Cardiac ventricle fibroblast (primary cell): Measurements from ENCODE around the gene TIMELESS. TPM values are rescaled to one million over a fixed set of nuclear protein-coding genes. Genes with fewer than 3 reads are reported as not detected.

ENCODE experiments used
- total RNA-seq: library from RNA; depleted of rRNA; stranded (reverse); fragments of >200 nt; gene quantifications from 2 replicates; pipeline ENCODE4 v1.2.3, GENCODE V29; 2015

Gene TIMELESS
- total RNA-seq = 3.6 and 3.9 TPM in 2 replicates

GRCh38 chr12:56448860-56449621 lies at the start of gene TIMELESS:
TIMELESS (minus strand) TSS chr12:56449426; CDS start chr12:56434170, 15,256 bp downstream.

GRCh38 chr12:56488041-56488955 lies 39.1 kb upstream of the TIMELESS start, which contains the start of gene GLS2:
GLS2 (minus strand) TSS chr12:56488161; CDS start chr12:56488118, 43 bp downstream.

GRCh38 chr12:56468216-56469006 lies 19.2 kb upstream of the TIMELESS start, which contains the start of gene SPRYD4:
SPRYD4 (plus strand) TSS chr12:56468578; CDS start chr12:56468592, 14 bp downstream.

GRCh38 chr12:56454557-56454956 lies 5.3 kb upstream of the TIMELESS start, which contains the start of gene MIP:
MIP (minus strand) TSS chr12:56454657; CDS start chr12:56454613, 44 bp downstream.

Other genes starting within 250 kb of the TIMELESS start
- gene RNF41, start 227.5 kb downstream of the TIMELESS start, total RNA-seq = 45.1 and 58.2 TPM in 2 replicates
- gene NABP2, start 225.1 kb downstream of the TIMELESS start, total RNA-seq = 20.4 and 24.1 TPM in 2 replicates
- not detected in 2 replicates for gene SLC39A5, start 219.4 kb downstream of the TIMELESS start, total RNA-seq
- gene ANKRD52, start 191.0 kb downstream of the TIMELESS start, total RNA-seq = 15.5 and 20.8 TPM in 2 replicates
- 7.2 and 7.4 TPM in 2 replicates for gene COQ10A, start 182.5 kb downstream of the TIMELESS start, total RNA-seq
- 74.3 and 82.7 TPM in 2 replicates for gene CS, start 149.1 kb downstream of the TIMELESS start, total RNA-seq
- 85.4 and 89.3 TPM in 2 replicates for gene CNPY2, start 133.4 kb downstream of the TIMELESS start, total RNA-seq
- 15.5 and 15.9 TPM in 2 replicates for gene PAN2, start 115.4 kb downstream of the TIMELESS start, total RNA-seq
- gene IL23A, start 110.5 kb downstream of the TIMELESS start, total RNA-seq = not detected in 2 replicates
- 139 and 194 TPM in 2 replicates for gene STAT2, start 89.3 kb downstream of the TIMELESS start, total RNA-seq
- not detected in 2 replicates for gene APOF, start 86.6 kb downstream of the TIMELESS start, total RNA-seq
- not detected in 2 replicates for gene MIP, start 5.2 kb upstream of the TIMELESS start, total RNA-seq
- 0.98 and 1.2 TPM in 2 replicates for gene SPRYD4, start 19.2 kb upstream of the TIMELESS start, total RNA-seq
- not detected in 2 replicates for gene GLS2, start 38.7 kb upstream of the TIMELESS start, total RNA-seq
- 14.8 and 20.3 TPM in 2 replicates for gene RBMS2, start 72.4 kb upstream of the TIMELESS start, total RNA-seq
- 27.5 and 33.3 TPM in 2 replicates for gene BAZ2A, start 180.9 kb upstream of the TIMELESS start, total RNA-seq
- 294 and 308 TPM in 2 replicates for gene ATP5F1B, start 196.6 kb upstream of the TIMELESS start, total RNA-seq
- gene PTGES3, start 238.9 kb upstream of the TIMELESS start, total RNA-seq = 72.7 and 74.6 TPM in 2 replicates